ENCODE measurements around the gene TIMM17B.
"Not testable (repeated sequence)": the region's sequence is repeated elsewhere in the genome, so short reads cannot be mapped to it uniquely, and the experiment has no call there.

Gene TIMM17B

DNA sequence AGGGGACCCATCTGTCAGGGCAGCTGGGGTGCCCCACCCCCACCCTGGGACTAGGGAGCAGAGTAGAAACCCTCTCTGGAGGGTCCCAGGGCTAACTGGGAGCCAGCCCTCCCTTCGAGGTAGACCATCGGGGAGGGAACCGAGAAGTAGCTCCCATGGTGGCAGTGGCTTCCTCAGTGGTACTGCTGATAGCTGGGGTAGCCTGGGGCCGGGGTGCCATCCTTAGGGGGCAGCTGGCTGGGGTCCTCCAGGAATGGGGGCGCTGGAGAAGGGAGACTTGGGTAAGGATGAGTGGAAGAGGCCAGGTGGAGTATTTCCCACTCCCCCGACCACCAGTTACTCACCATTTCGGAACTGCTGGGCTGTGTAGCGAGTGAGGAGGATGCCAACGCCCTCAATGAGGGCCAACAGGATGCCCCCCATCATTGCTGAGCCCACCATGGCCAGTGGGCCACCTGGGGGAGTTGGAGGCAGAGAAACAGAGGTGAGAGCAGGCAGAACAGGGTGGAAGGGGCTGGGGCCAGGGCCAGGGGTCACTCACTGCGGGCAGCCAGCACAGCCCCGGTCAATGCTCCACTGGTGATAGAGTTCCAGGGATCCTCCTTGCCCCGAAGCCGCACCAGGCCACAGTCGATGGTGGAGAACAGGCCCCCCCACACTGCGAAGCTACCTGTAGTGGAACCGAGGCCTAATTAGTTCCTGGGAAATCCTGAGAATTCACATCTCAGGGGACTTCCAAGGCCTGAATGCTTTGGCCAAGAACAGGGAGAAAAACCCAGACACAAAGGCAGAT, 3.8 kb downstream of the TIMM17B start:
- no peak for DNase-seq

DNA sequence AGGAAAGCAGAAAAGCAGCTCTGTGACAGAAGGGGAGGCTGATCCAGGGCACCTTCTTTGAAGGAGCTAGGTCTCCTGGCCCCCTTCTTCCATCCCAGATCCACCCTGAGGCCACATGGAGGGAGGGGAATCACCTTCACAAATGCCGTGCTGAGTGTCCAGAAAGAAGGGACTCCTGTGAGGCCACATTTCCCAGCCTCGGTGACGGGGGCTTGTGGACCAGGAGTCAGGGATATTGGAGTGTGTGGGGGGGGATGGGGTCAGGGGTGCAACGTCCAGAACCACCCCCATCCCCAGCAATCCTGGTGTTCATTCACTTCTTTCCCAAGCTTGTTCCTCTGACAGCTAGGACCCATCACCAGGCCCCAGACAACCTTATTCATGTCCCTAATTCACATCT, 4.7 kb downstream of the TIMM17B start:
- no peak for DNase-seq

DNA sequence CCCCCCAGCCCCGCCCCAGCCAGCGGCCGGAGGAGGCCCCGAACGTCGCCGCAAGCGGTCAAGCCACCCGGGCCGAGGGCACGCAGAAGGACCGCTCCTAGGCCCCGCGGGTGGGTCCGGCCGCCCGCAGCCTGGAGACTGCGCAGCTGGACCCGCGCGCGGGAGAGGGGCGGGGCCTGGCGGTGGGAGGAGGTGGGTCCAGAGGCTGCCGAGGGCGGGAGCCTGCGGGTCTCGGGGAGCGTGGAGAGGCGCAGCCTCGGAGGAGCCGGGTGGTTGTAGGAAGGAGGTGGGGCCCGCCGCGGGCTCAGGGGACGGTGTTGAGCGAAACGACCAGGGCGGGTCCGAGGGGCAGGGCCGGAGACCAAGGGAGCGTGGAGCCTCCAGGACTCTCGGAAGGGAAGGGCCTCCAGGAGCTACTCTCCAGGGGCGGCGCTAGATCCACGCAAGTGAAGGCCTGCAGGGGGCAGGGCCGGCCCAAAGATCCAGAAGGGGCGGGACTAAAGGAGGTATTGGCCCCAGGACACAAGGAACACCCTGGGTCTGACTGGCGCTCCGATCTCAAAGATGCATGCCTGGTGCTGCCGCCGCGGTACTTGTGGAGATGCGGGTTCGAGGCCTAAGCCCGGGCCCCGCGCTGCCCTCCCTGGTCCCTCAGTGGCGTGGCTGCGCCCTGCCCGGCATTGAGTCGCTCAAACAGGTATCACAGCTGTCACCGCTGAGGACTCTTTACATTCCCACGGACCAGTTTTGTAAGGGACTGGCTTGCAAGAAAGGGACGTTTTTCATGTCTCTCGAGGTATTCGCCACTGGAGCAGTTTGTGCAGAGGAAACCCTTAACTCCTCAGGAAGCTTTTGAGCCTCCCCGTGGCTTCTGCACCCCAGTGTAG, 5.9 kb downstream of the TIMM17B start:
- peak; percentile 56 for DNase-seq

DNA sequence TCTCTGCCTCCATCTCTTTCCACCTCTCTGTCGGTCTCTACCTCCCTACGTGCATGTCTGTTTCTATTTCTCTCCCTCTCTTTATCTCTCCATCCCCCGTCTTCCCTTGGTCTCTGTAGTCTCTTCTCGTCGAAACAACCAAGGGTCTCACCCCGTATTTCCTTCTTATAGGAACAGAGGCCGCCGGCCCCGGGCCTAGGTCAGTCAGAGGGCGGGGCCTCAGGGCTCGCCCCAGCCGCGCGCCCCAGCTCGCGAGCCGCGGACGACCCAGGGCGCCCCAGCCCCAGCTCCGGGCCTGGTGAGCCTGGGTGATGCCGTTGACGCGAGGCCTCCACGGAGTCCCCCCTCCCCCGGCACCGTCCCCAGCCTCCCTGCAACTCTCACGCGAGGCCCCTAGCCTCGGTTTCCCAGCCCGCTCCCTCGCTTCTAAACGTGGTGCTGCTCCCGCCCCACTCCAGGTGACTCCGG, 6.6 kb downstream of the TIMM17B start:
- no peak for DNase-seq

DNA sequence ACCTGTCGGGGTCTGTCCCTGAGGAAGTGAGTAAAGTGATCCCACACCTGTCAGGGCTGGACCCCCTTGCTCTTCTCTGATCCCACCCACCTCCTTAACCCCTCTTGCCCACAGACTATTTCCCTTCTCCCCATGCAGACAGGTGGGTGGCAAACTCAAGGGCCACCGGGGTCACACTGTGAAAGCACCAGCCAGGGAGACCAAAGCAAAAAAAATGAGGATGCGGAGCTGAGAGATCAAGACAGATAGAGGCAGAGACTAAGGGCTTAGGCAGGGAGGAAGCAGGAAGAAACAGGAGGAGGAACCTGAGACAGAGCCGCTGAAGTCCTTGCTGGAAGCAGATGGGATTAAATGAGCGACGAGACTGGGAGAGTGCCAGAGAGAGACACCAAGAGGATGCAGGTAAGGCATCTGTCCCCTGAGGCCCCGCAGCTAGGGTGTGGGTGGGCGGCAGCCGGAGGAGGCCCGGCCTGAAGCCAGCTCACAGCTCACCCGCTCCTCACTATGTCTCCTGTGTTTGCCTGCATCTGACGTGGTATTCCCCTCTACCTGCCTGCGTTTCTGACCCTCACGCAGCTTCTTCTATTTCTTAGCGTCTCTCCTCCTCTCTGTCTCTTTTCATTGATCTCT, 7.2 kb downstream of the TIMM17B start:
- no peak for DNase-seq

DNA sequence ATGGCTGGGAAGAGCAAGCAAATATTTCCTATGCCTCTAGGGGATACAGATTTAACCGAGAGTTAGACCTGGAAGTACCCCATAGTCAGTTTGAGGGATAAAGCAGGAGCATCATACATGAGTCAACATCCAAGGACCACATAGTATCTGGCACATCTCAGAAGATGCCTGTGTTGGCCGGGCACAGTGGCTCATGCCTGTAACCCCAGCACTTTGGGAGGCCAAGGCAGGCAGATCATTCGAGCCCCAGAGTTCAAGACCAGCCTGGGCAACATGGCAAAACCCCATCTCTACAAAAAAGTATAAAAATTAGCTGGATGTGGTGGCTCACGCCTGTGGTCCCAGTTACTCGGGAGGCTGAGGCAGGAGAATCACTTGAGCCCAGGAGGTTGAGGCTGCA, 11.0 kb downstream of the TIMM17B start:
- not testable (repeated sequence) for DNase-seq

DNA sequence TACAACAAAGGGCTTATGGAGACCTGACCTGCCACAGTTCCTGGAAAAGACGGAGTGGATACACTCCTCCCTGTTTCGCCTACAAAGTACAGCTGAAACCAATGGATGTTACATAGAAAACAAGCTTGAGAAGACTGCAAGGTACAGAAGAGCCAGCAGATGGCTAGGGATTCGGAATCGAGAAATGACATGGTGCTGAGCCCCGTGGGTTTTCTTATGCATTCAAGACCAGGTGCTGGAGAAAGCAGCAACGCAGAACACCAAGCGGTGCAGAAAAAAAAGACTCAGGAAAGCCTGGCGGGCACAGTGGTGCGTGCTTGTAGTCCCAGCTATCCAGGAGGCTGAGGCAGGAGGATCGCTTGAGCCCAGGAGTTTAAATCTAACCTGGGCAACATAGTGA, 13.8 kb downstream of the TIMM17B start:
- DNase-seq, result no peak

DNA sequence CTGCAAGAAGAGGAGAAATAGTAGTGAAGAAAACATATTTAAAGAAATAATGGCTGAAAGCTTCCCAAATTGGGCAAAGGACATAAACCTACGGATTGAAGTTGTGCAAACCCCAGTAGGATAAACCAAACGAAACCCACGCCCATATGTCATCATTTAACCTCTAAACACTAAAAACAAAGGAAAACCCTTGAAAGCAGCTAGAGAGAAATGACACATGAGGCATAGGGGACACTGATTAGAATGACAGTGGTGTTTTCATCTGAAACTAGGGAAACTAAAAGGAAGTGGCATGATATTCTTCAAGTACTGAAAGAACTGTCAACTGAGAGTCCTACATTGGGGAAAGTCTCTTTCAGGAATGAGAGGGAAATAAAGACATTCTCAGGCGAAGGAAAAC, 20.6 kb downstream of the TIMM17B start:
- not testable (repeated sequence) for DNase-seq

DNA sequence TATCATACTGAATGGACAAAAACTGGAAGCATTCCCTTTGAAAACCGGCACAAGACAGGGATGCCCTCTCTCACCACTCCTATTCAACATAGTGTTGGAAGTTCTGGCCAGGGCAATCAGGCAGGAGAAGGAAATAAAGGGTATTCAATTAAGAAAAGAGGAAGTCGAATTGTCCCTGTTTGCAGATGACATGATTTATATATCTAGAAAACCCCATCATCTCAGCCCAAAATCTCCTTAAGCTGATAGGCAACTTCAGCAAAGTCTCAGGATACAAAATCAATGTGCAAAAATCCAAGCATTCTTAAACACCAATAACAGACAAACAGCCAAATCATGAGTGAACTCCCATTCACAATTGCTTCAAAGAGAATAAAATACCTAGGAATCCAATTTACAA, 25.6 kb downstream of the TIMM17B start:
- not testable (repeated sequence) for DNase-seq

DNA sequence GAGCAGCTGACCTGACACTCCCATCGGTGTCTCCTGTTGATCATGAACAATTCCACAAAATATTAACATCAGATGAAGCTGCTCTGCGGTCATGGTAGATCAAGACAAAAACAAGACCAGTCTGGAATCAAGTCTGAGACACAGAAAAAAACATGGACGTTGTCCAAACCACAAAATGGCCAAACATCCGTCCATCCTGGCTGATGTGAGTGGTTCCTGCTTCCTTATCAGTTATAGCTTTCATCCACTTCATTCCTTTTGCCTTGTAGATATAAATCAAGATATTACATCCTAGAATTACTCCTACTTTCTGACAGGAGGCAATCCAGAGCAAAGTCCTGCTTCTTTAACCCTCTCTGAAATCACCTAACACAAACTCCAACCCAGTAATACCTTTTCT, 33.4 kb downstream of the TIMM17B start:
- no peak for DNase-seq

DNA sequence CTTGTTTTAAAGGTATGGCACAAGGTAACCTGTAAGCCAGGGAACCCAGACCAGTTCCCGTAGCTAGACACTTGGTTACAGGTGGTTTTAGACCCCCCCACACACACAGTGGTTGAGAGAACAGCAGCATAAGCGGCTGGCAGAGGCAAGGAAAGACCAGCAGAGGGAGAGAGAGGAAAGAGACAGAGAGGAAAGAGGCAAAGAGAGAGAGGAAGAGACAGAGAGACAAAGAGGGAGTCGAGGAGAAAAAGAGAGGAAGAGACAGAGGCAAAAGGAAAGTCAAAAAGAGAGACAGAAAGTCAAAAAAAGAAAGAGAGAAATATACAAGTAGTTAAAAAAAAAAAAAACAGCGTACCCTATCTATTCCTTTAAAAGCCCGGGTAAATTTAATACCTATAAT, 42.7 kb downstream of the TIMM17B start:
- no peak for DNase-seq

DNA sequence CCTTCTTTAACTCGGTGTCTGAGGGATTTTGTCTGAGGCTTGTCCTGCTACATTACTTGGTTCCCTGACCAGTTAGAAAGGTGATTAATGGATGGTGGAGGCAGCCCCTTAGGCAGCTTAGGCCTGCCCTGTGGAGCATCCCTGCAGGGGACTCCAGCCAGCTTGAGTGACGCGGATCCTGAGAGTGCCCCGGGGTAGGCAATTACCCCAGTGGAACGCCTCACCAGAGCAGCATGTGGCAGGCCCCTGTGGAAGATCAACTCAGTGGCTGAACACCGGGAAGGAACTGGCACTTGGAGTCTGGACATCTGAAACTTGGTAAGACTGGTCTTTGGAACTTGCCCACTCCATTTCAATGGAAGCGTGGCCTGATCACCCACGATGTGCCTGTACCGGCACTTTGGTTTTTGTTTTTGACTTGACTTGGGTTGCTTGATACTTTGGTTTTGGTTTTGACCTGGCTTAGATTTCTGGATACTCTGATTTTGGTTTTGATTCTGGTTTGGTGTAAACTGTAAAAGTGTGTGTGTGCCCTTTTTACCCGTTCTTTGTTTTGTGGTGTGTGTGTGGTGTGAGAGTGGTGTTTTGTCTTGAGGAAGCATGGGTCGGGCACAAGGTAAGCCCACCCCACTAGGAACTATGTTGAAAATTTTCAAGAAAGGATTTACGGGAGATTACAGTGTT, 43.3 kb downstream of the TIMM17B start:
- DNase-seq, result not testable (repeated sequence)

DNA sequence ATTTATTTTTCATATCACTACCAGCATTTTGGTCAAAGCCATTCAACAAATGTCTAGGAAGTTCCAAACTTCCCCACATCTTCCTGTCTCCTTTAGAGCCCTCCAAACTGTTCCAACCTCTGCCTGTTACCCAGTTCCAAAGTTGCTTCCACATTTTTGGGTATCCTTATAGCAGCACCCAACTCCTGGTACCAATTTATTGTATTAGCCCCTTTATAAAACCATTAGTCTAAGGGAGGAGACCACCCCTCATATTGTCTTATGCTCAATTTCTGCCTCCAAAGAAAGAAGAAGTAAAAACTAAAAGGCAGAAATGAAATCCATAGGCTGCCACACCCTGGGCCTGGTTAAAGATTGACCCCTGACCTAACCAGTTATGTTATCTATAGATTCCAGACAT, 44.1 kb downstream of the TIMM17B start:
- DNase-seq, result not testable (repeated sequence)

DNA sequence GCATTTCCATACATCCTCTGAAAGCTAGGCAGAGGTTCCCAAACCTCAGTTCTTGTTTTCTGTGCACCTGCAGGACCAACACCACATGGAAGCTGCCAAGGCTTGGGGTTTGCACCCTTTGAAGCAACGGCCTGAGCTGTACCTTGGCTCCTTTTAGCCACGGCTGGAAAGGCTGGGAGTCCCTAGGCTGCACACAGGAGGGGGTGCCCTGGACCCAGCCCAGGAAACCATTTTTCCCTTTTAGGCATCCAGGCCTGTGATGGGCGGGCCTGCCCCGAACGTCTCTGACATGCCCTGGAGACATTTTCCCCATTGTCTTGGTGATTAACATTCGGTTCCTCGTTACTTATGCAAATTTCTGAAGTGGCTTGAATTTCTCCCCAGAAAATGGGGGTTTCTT, 44.7 kb downstream of the TIMM17B start:
- DNase-seq, result no peak

DNA sequence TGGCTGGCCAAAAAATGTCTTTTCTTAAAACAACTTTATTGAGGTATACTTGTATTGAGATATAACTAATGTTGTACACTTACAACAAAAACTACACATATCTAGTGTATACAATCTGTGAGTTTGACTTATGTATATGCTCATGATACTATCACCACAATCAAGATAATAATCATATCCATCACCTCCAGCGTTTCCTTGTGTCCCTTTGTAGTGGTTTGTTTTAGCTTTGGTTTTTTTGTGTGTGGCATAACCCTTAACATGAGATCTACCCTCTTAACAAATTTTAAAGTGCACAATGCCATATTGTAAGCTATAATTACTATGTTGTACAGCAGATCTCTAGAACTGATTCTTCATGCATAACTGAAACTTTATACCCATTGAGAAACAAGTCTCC, 48.7 kb downstream of the TIMM17B start:
- DNase-seq, result no peak
